Mucosa of descending colon (tissue), 3 donors: Measurements from ENCODE around the gene CPSF7. TPM values are rescaled to one million over a fixed set of nuclear protein-coding genes. Genes with fewer than 3 reads are reported as not detected.
A peak's percentile ranks its signal among the peaks of the same experiment; 100 is the strongest.

Experiments used
- ATAC-seq: fragments of 200-7000 bp; cut with Tn5 transposase; one replicate; pipeline ENCODE4 v1.9.1; 2020; ENCODE audit warnings: mild to moderate bottlenecking, moderate library complexity
- DNase-seq, 3 donors: peaks; one replicate each; pipeline ENCODE4 v3.0.0-alpha.2; 2020
- H3K36me3 ChIP-seq: fragments of 200-600 bp; one replicate; pipeline ENCODE4 v1.8.0; 2021; ENCODE audit warnings: low read depth, mild to moderate bottlenecking
- H3K4me1 ChIP-seq: fragments of 200-600 bp; one replicate; pipeline ENCODE4 v1.8.0; 2021; ENCODE audit warnings: low read depth, mild to moderate bottlenecking
- H3K4me3 ChIP-seq: fragments of 200-600 bp; one replicate; pipeline ENCODE4 v1.8.0; 2021; ENCODE audit warnings: mild to moderate bottlenecking
- H3K9me3 ChIP-seq: fragments of 200-600 bp; one replicate; pipeline ENCODE4 v1.8.0; 2021; ENCODE audit warnings: mild to moderate bottlenecking
- CTCF ChIP-seq: fragments of 200-600 bp; IDR thresholded peaks from one replicate; pipeline ENCODE4 v1.8.0; 2022; ENCODE audit warnings: antibody characterized with exemption, mild to moderate bottlenecking
- intact Hi-C, 2 donors: fragments of 100-400 bp; cut with DNase I in 1 of 2; cut with micrococcal nuclease in 1 of 2; formaldehyde crosslinking; loops; one replicate each; pipeline versions ENCODE4 v1.11.0 to v1.11.1; 2022; cut with DNase I, micrococcal nuclease
- total RNA-seq, 3 donors: library from RNA; stranded (reverse); fragmentation: NEBNext Ultra II Directional in 2 of 3; extraction: Animal tissue kit (Norgen Biotek cat#: 25700) in 2 of 3; gene quantifications; one replicate each; pipeline versions ENCODE4 v1.2.1 to v1.2.4, GENCODE V29; 2021 to 2023
- donor health status: DM: no; HTN: no; CAD: no; lungs with moderate emphysema.
- donor health status: DM: no; HTN: no; CAD: no.
- donor health status: DM: no; HTN: yes; CAD: no.

CPSF7 gene
- total RNA-seq, 3 donors from 2014 or later, result 60.8 to 69.6 (median 64.7) TPM

GRCh38 chr11:61369372-61370348 lies 60.1 kb downstream of the CPSF7 start:
- H3K36me3 ChIP-seq, result peaks cover 14% of the 10 kb centered on the region
- no peak for TF ChIP-seq CTCF
- H3K4me1 ChIP-seq, result no peaks in the 10 kb centered on the region
- H3K9me3 ChIP-seq, result no peaks in the 10 kb centered on the region
- intact Hi-C loops, result no loop called here
- DNase-seq (peak in 1 of 3 donors; percentile 60), ATAC-seq (peak; percentile 71)
- no peak overlapping the region for H3K4me3 ChIP-seq

- ATAC-seq, result no peak
- Histone ChIP-seq H3K4me1 (no peaks in the 10 kb centered on the region), H3K36me3 (peaks cover 14% of the 10 kb centered on the region), H3K9me3 (no peaks in the 10 kb centered on the region), H3K4me3 (no peak overlapping the region)
- intact Hi-C loops, result no loop called here
- TF ChIP-seq CTCF, result no peak
- DNase-seq, result no peak
Observed at GRCh38 chr11:61368646-61369045, 61.1 kb downstream of the CPSF7 start.

- no peaks in the 10 kb centered on the region for H3K9me3 ChIP-seq
- H3K4me3 ChIP-seq, result no peak overlapping the region
- peaks cover 14% of the 10 kb centered on the region for H3K36me3 ChIP-seq
- DNase-seq (no peak), ATAC-seq (no peak)
- H3K4me1 ChIP-seq, result peaks cover 7% of the 10 kb centered on the region
- intact Hi-C loops, result no loop called here
- TF ChIP-seq CTCF, result no peak
Observed at GRCh38 chr11:61367406-61367805, 62.4 kb downstream of the CPSF7 start.

GRCh38 chr11:61364012-61364675 lies 65.6 kb downstream of the CPSF7 start:
- no peak for ATAC-seq
- H3K4me3 ChIP-seq, result no peak overlapping the region
- no peak for TF ChIP-seq CTCF
- no peaks in the 10 kb centered on the region for H3K9me3 ChIP-seq
- DNase-seq, result no peak
- peaks cover 14% of the 10 kb centered on the region for H3K36me3 ChIP-seq
- intact Hi-C loops, result no loop called here
- peaks cover 28% of the 10 kb centered on the region for H3K4me1 ChIP-seq

GRCh38 chr11:61362542-61362875 lies 67.3 kb downstream of the CPSF7 start:
- intact Hi-C loops, result no loop called here
- Histone ChIP-seq H3K4me3 (peak overlapping the region; percentile 52), H3K4me1 (peaks cover 36% of the 10 kb centered on the region), H3K36me3 (peaks cover 12% of the 10 kb centered on the region), H3K9me3 (no peaks in the 10 kb centered on the region)
- DNase-seq, result peak in 2 of 3 donors; percentile 44 to 52
- no peak for TF ChIP-seq CTCF
- ATAC-seq, result peak; percentile 1
